Stomach smooth muscle (tissue), 2 donors: ENCODE measurements around the gene LTBP1.
"Not testable (repeated sequence)": the region's sequence is repeated elsewhere in the genome, so short reads cannot be mapped to it uniquely, and the experiment has no call there.

Source experiments
- H3K27ac ChIP-seq: one replicate; pipeline ENCODE4 v1.7.0; 2013; ENCODE audit warnings: mild to moderate bottlenecking, low read length, inconsistent platforms
- H3K27me3 ChIP-seq, 2 donors: one replicate each; pipeline ENCODE4 v1.7.0; 2013; ENCODE audit warnings: low read length in 2 of 2; ENCODE audit not compliant: insufficient read depth in 2 of 2, control insufficient read depth in 1 of 2
- H3K36me3 ChIP-seq, 2 donors: one replicate each; pipeline ENCODE4 v1.7.0; 2013; ENCODE audit warnings: low read length in 2 of 2; ENCODE audit not compliant: control insufficient read depth in 2 of 2, insufficient read depth in 2 of 2
- H3K4me1 ChIP-seq: one replicate; pipeline ENCODE4 v1.7.0; 2013; ENCODE audit warnings: low read length; ENCODE audit not compliant: control insufficient read depth, insufficient read depth
- H3K4me3 ChIP-seq, 2 donors: one replicate each; pipeline ENCODE4 v1.7.0; 2013; ENCODE audit warnings: low read length in 2 of 2
- H3K9ac ChIP-seq, 2 donors: one replicate each; pipeline ENCODE4 v1.7.0; 2013; ENCODE audit warnings: low read length in 2 of 2, mild to moderate bottlenecking in 1 of 2
- H3K9me3 ChIP-seq, 2 donors: one replicate each; pipeline ENCODE4 v1.7.0; 2013; ENCODE audit warnings: low read length in 2 of 2; ENCODE audit not compliant: control insufficient read depth in 2 of 2
- donor health status: healthy.
- donor health status: Pancreatic carcinoma.

The LTBP1 gene

GRCh38 chr2:33042265-33042664, 95.5 kb downstream of the LTBP1 start:
- H3K4me3 ChIP-seq, result no peak overlapping the region

GRCh38 chr2:33042819-33043218, 96.1 kb downstream of the LTBP1 start:
- H3K9ac ChIP-seq, result no peak overlapping the region
- H3K36me3 ChIP-seq, result no peaks in the 10 kb centered on the region
- peaks cover 17% of the 10 kb centered on the region for H3K4me1 ChIP-seq
- peaks cover 0 to 2% of the 10 kb centered on the region in 2 donors for H3K9me3 ChIP-seq
- H3K27ac ChIP-seq, result peak overlapping the region; percentile 64
- no peaks in the 10 kb centered on the region for H3K27me3 ChIP-seq
- peak overlapping the region in 1 of 2 donors; percentile 34 for H3K4me3 ChIP-seq

More at GRCh38 chr2:33042265-33042664, 95.5 kb downstream of the LTBP1 start:
- Histone ChIP-seq H3K27ac (peak overlapping the region; percentile 64), H3K4me1 (peaks cover 17% of the 10 kb centered on the region), H3K9me3 (peaks cover 0 to 2% of the 10 kb centered on the region in 2 donors), H3K9ac (no peak overlapping the region), H3K36me3 (no peaks in the 10 kb centered on the region), H3K27me3 (no peaks in the 10 kb centered on the region)

- no peaks in the 10 kb centered on the region for H3K36me3 ChIP-seq
- no peaks in the 10 kb centered on the region for H3K9me3 ChIP-seq
- H3K4me1 ChIP-seq, result peaks cover 30% of the 10 kb centered on the region
- H3K27me3 ChIP-seq, result no peaks in the 10 kb centered on the region
- H3K9ac ChIP-seq, result no peak overlapping the region
- no peak overlapping the region for H3K4me3 ChIP-seq
- H3K27ac ChIP-seq, result no peak overlapping the region
These were observed 101.2 kb downstream of the LTBP1 start for GRCh38 chr2:33047939-33048338.

- Histone ChIP-seq H3K27me3 (no peaks in the 10 kb centered on the region), H3K9ac (no peak overlapping the region), H3K36me3 (no peaks in the 10 kb centered on the region), H3K4me3 (peak overlapping the region in 1 of 2 donors; percentile 29), H3K27ac (no peak overlapping the region), H3K9me3 (no peaks in the 10 kb centered on the region), H3K4me1 (peaks cover 25% of the 10 kb centered on the region)
These were observed 105.0 kb downstream of the LTBP1 start for GRCh38 chr2:33051586-33052360.

GRCh38 chr2:33052361-33052735, 105.6 kb downstream of the LTBP1 start:
- H3K36me3 ChIP-seq, result no peaks in the 10 kb centered on the region
- H3K9ac ChIP-seq, result no peak overlapping the region
- H3K27ac ChIP-seq, result no peak overlapping the region
- H3K9me3 ChIP-seq, result no peaks in the 10 kb centered on the region
- H3K4me1 ChIP-seq, result peaks cover 25% of the 10 kb centered on the region
- no peak overlapping the region for H3K4me3 ChIP-seq
- H3K27me3 ChIP-seq, result no peaks in the 10 kb centered on the region

GRCh38 chr2:33052795-33053194, 106.0 kb downstream of the LTBP1 start:
- H3K36me3 ChIP-seq, H3K27me3 ChIP-seq, H3K9ac ChIP-seq, H3K4me3 ChIP-seq, H3K9me3 ChIP-seq, H3K27ac ChIP-seq: not testable (repeated sequence)
- H3K4me1 ChIP-seq, result peaks cover 25% of the 10 kb centered on the region

- Histone ChIP-seq H3K36me3 (no peaks in the 10 kb centered on the region), H3K27ac (no peak overlapping the region), H3K4me3 (no peak overlapping the region), H3K4me1 (peaks cover 20% of the 10 kb centered on the region), H3K9ac (no peak overlapping the region), H3K9me3 (no peaks in the 10 kb centered on the region), H3K27me3 (no peaks in the 10 kb centered on the region)
These were observed 109.4 kb downstream of the LTBP1 start for GRCh38 chr2:33056170-33056569.

GRCh38 chr2:33057307-33058028, 110.7 kb downstream of the LTBP1 start:
- not testable (repeated sequence) for H3K27ac ChIP-seq, H3K36me3 ChIP-seq, H3K9me3 ChIP-seq, H3K9ac ChIP-seq, H3K4me3 ChIP-seq, H3K4me1 ChIP-seq, H3K27me3 ChIP-seq

- no peaks in the 10 kb centered on the region for H3K9me3 ChIP-seq
- peak overlapping the region in 1 of 2 donors; percentile 34 for H3K9ac ChIP-seq
- H3K4me1 ChIP-seq, result peaks cover 9% of the 10 kb centered on the region
- H3K27ac ChIP-seq, result peak overlapping the region; percentile 78
- H3K27me3 ChIP-seq, result no peaks in the 10 kb centered on the region
- peak overlapping the region in 1 of 2 donors; percentile 3 for H3K4me3 ChIP-seq
- H3K36me3 ChIP-seq, result no peaks in the 10 kb centered on the region
These were observed 112.1 kb downstream of the LTBP1 start for GRCh38 chr2:33058716-33059470.

GRCh38 chr2:33059471-33060156, 112.9 kb downstream of the LTBP1 start:
- H3K4me3 ChIP-seq, result peak overlapping the region in 1 of 2 donors; percentile 47
- no peaks in the 10 kb centered on the region for H3K36me3 ChIP-seq
- peaks cover 9% of the 10 kb centered on the region for H3K4me1 ChIP-seq
- H3K9me3 ChIP-seq, result no peaks in the 10 kb centered on the region
- no peaks in the 10 kb centered on the region for H3K27me3 ChIP-seq
- peak overlapping the region; percentile 78 for H3K27ac ChIP-seq
- peak overlapping the region in 1 of 2 donors; percentile 58 for H3K9ac ChIP-seq
